HepG2 (cell line): Measurements from ENCODE around the gene IGF2BP3. TPM values are rescaled to one million over a fixed set of nuclear protein-coding genes. Genes with fewer than 3 reads are reported as not detected.

Experiments
- ATRX ChIP-seq: sonication (generic); formaldehyde crosslinking; IDR thresholded peaks from 2 replicates; pipeline ENCODE4 v1.4.0; 2020; ENCODE audit warnings: missing genetic modification reagents, borderline replicate concordance
- FOXO4 ChIP-seq: sonication (generic); formaldehyde crosslinking; conservative IDR thresholded peaks from 2 replicates; pipeline ENCODE4 v1.8.1; 2023; ENCODE audit warnings: missing genetic modification reagents
- IRF1 ChIP-seq: sonication (generic); formaldehyde crosslinking; IDR thresholded peaks from 2 replicates; pipeline ENCODE4 v1.4.0; 2020; ENCODE audit warnings: low read depth, mild to moderate bottlenecking, missing genetic modification reagents
- MTERF4 ChIP-seq: sonication (generic); formaldehyde crosslinking; IDR thresholded peaks from 2 replicates; pipeline ENCODE4 v1.8.0; 2023; ENCODE audit warnings: mild to moderate bottlenecking, missing genetic modification reagents
- PAX8 ChIP-seq: sonication (generic); formaldehyde crosslinking; IDR thresholded peaks from 2 replicates; pipeline ENCODE4 v1.8.0; 2022; ENCODE audit warnings: mild to moderate bottlenecking, missing genetic modification reagents, borderline replicate concordance
- PRPF4 ChIP-seq: fragments of 200-400 bp; formaldehyde crosslinking; IDR thresholded peaks from 2 replicates; pipeline ENCODE4 v1.6.1; 2016; ENCODE audit warnings: low read length, low read depth; ENCODE audit not compliant: poor library complexity, severe bottlenecking
- RERE ChIP-seq: IDR thresholded peaks from 2 replicates; pipeline ENCODE4 v1.6.1; 2016; ENCODE audit warnings: low read depth, missing genetic modification reagents, missing compliant biosample characterization
- SIX4 ChIP-seq: sonication (generic); formaldehyde crosslinking; IDR thresholded peaks from 2 replicates; pipeline ENCODE4 v1.4.0; 2020; ENCODE audit warnings: missing genetic modification reagents
- SP5 ChIP-seq: IDR thresholded peaks from 2 replicates; pipeline ENCODE4 v1.6.1; 2016; ENCODE audit warnings: low read depth, borderline replicate concordance
- TAF1 ChIP-seq: sonication (generic); formaldehyde crosslinking; IDR thresholded peaks from 2 replicates; pipeline ENCODE4 v1.4.0; 2020; ENCODE audit warnings: missing genetic modification reagents
- TMF1 ChIP-seq: sonication (generic); formaldehyde crosslinking; IDR thresholded peaks from 2 replicates; pipeline ENCODE4 v1.8.1; 2022; ENCODE audit warnings: low read depth, missing genetic modification reagents
- ZBTB42 ChIP-seq: sonication (generic); formaldehyde crosslinking; IDR thresholded peaks from 2 replicates; pipeline ENCODE4 v1.5.0; 2020; ENCODE audit warnings: mild to moderate bottlenecking, missing genetic modification reagents
- ZHX1 ChIP-seq: sonication (generic); formaldehyde crosslinking; IDR thresholded peaks from 2 replicates; pipeline ENCODE4 v1.8.1; 2022; ENCODE audit warnings: low read depth, mild to moderate bottlenecking, missing genetic modification reagents
- ZNF275 ChIP-seq: sonication (generic); formaldehyde crosslinking; IDR thresholded peaks from 2 replicates; pipeline ENCODE4 v1.8.0; 2022; ENCODE audit warnings: missing genetic modification reagents, mild to moderate bottlenecking, inconsistent platforms, borderline replicate concordance
- ZNF615 ChIP-seq: sonication (generic); formaldehyde crosslinking; IDR thresholded peaks from 2 replicates; pipeline ENCODE4 v1.5.0; 2020; ENCODE audit warnings: mild to moderate bottlenecking, missing genetic modification reagents, borderline replicate concordance
- polyA plus RNA-seq, 8 experiments: library from polyadenylated mRNA; depleted of rRNA in 3 of 8; stranded (reverse) in 7 of 8; unstranded in 1 of 8; fragments of >200 nt; fragmentation: Illumina TruSeq in 4 of 8; extraction: Trizol in 4 of 8; gene quantifications; 2 replicates each; pipeline versions ENCODE4 v1.2.1 to v1.2.3, GENCODE V29; 2011 to 2016; ENCODE audit warnings: low read depth in 4 of 8, missing spikeins in 1 of 8, mixed read lengths in 1 of 8; ENCODE audit not compliant: insufficient read depth in 1 of 8
- total RNA-seq, 5 experiments: library from RNA; depleted of rRNA; stranded (reverse); fragments of >200 nt; fragmentation: Illumina TruSeq; extraction: Trizol; gene quantifications; 2 replicates each; pipeline ENCODE4 v1.2.3, GENCODE V29; 2016; ENCODE audit warnings: low read depth in 1 of 5

The IGF2BP3 gene
- total and polyA plus RNA-seq, 2 of the 13 experiments (the other 11 are each of a cell fraction or from before 2014, with no cell fraction given), result 37.7 to 39.5 TPM

- no peak for TF ChIP-seq MTERF4 (CRISPR knock-in tag)
- TF ChIP-seq ZNF615, result no peak
- no peak for TF ChIP-seq ZNF275 (CRISPR knock-in tag)
- TF ChIP-seq FOXO4, result no peak
- no peak for TF ChIP-seq IRF1
- no peak for TF ChIP-seq ZHX1
- no peak for TF ChIP-seq TMF1 (CRISPR knock-in tag)
- TF ChIP-seq PRPF4, result no peak
- no peak for TF ChIP-seq TAF1 (CRISPR knock-in tag)
- no peak; the same call in 1 of the 2 replicates for TF ChIP-seq SIX4 (CRISPR knock-in tag)
- TF ChIP-seq RERE (CRISPR knock-in tag), result no peak
- no peak for TF ChIP-seq PAX8 (CRISPR knock-in tag)
- no peak for TF ChIP-seq ZBTB42 (CRISPR knock-in tag)
- TF ChIP-seq SP5 (CRISPR knock-in tag), result 0 out of 2 replicates have a peak, but pooled peaks have one; percentile 34
- TF ChIP-seq ATRX, result no peak
Observed at GRCh38 chr7:23294549-23295400, 175.5 kb downstream of the IGF2BP3 start (continued).
